H1 (cell line): ENCODE measurements around the gene LRP1-AS. TPM values are rescaled to one million over a fixed set of nuclear protein-coding genes. Genes with fewer than 3 reads are reported as not detected.

Experiments
- BACH1 ChIP-seq: IDR thresholded peaks from 2 replicates; pipeline ENCODE4 v1.6.1; 2012; ENCODE audit warnings: low read length, improper control_type of control experiment
- CHD1 ChIP-seq: IDR thresholded peaks from 2 replicates; pipeline ENCODE4 v1.6.1; 2012; ENCODE audit warnings: low read depth, low read length, improper control_type of control experiment
- CTBP2 ChIP-seq: IDR thresholded peaks from 2 replicates; pipeline ENCODE4 v1.7.0; 2011; ENCODE audit warnings: borderline replicate concordance, mild to moderate bottlenecking, moderate library complexity, mixed read lengths, low read length; ENCODE audit not compliant: insufficient read depth, insufficient read length
- EP300 ChIP-seq, 2 experiments: IDR thresholded peaks; 1 replicate in 1 of 2; 2 replicates in 1 of 2; pipeline ENCODE4 v1.6.1; 2011 to 2012; ENCODE audit warnings: low read depth in 2 of 2, low read length in 2 of 2, mild to moderate bottlenecking in 2 of 2, borderline replicate concordance in 1 of 2, inconsistent platforms in 1 of 2, moderate library complexity in 1 of 2
- POU5F1 ChIP-seq: IDR thresholded peaks from 2 replicates; pipeline ENCODE4 v1.6.1; 2011; ENCODE audit warnings: low read depth, mild to moderate bottlenecking, low read length, moderate library complexity
- SUZ12 ChIP-seq: fragments of 200-600 bp; sonication (generic); IDR thresholded peaks from 2 replicates; pipeline ENCODE4 v1.6.1; 2012; ENCODE audit warnings: mild to moderate bottlenecking, inconsistent platforms, low read length, moderate library complexity, mixed read lengths
- polyA plus RNA-seq, 7 experiments: library from polyadenylated mRNA; depleted of rRNA in 3 of 7; stranded (reverse) in 5 of 7; unstranded in 2 of 7; fragments of >200 nt in 5 of 7; fragments of 200-250 nt in 2 of 7; gene quantifications; 1 replicate in 5 of 7; 2 replicates in 1 of 7; 4 replicates in 1 of 7; pipeline versions ENCODE4 v1.2.1 to v1.2.3, GENCODE V29; 2011 to 2013; ENCODE audit warnings: missing spikeins in 2 of 7, mixed read lengths in 2 of 7
- total RNA-seq: library from RNA; stranded (reverse); fragmentation: NEBNext Ultra II Directional; extraction: Animal tissue kit (Norgen Biotek cat#: 25700); gene quantifications from 2 replicates; pipeline ENCODE4 v1.2.1, GENCODE V29; 2021

Gene LRP1-AS
- total and polyA plus RNA-seq, 2 of the 8 experiments (the other 6 are each of a cell fraction or from before 2014, with no cell fraction given): not detected

DNA sequence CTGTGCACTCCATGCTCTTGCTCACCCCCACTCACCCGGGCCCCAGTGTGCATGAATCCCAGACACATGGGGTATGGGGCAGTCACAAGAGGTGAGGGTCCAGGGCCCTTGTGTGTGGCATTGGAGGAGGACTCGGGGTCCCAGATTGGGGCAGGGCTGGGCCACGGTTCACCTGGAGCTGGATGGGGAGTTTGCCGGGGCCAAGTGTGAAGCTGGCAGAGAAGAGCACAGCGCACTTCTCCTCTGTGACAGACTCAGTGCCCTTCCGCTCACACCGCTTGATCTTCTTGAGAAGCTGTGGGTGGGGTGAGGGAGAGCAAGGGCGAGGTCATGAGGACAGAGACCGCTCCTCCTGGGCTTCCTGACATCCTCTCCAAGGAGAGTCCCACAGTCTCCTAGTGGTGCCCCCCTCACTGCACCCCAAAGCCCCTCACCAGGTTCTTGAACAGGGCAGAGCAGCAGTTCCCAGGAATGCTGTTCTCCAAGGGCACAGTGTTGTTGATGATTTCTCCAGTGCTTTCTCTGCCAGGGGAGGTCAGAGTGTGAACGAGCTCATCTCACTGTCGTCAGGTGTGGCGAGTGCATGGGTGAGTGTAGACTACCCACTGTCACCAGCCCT lies 43.0 kb downstream of the LRP1-AS start (continued):
- TF ChIP-seq CHD1 (no peak), POU5F1 (no peak), SUZ12 (no peak), CTBP2 (no peak), EP300 (IDR thresholded peaks at IDR 0.05; ENCODE audit: borderline replicate concordance in 1 of 2, low read depth in 2 of 2, low read length in 2 of 2) (no peak), BACH1 (no peak)
- TF ChIP-seq, all 59 proteins: peak for 0
